ENCODE results near the gene IRAK1.

Gene IRAK1

GRCh38 chrX:153971124-153971449 lies 48.6 kb downstream of the IRAK1 start:
- DNase-seq (ENCODE audit: low read depth) = peak; percentile 89

- DNase-seq (ENCODE audit: low read depth) = peak; percentile 91
These were observed 49.2 kb downstream of the IRAK1 start for GRCh38 chrX:153970357-153971123.

- peak; percentile 49 for DNase-seq (ENCODE audit: low read depth)
These were observed 49.8 kb downstream of the IRAK1 start for GRCh38 chrX:153969904-153970356.

DNA sequence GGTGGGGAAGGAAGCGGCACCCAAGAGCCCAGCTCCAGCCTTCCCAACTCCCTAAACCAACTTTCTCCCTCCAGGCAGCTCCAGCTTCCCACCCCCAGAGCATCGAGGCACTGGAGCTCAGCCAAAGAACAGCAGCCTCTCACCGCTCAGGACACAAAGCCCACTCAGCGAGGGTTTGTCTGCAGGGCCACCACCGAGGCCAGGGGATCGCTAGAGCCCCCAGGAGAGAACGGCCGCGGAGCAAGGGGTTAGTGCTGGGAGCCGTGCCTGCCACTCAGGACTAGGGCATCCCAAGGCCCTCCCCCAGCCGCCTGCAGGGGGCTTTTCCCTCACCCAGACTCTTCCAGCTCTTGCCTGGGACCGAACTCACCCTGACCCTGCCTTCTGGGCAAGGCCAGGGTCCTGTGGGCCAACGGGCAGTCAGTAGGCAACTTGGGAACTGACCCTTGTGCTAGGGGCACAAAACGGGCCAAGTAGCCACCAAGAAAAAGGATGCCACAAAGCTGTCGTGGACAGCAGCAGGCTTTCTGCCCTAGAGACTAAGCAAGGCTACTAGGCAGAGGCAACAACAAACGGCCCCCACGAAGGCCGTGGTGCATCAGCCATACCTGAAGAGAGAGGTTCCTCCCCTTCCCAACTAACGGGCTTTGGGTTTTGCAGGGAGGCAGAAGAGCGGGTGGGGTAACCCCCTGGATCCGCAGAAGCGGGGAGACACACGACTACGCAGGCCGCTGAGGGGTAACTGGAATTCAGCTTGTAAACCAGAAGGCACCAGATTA lies 50.4 kb downstream of the IRAK1 start:
- no peak for DNase-seq (ENCODE audit: low read depth)

- DNase-seq (ENCODE audit: low read depth) = no peak
These were observed 51.0 kb downstream of the IRAK1 start for GRCh38 chrX:153968754-153969124.

DNA sequence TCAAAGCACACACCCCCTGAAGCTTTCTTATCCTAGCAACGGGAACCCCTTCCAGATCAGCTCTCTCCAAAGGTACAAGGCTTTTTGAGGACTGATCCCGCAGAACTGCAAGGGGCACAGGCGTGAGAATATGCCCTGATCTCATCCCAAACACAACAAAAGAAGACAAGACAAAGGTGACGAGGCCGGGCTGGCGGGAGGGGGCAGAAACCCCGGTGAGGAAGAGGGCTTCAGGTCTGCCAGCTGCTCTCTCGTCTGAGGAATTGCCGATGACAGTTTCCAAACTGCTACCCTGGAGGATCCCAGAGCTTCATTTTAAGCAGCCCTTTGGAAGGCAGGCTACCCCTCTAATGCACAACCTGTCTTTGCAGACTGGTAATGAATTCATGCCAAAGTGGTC lies 51.4 kb downstream of the IRAK1 start:
- no peak for DNase-seq (ENCODE audit: low read depth)

DNA sequence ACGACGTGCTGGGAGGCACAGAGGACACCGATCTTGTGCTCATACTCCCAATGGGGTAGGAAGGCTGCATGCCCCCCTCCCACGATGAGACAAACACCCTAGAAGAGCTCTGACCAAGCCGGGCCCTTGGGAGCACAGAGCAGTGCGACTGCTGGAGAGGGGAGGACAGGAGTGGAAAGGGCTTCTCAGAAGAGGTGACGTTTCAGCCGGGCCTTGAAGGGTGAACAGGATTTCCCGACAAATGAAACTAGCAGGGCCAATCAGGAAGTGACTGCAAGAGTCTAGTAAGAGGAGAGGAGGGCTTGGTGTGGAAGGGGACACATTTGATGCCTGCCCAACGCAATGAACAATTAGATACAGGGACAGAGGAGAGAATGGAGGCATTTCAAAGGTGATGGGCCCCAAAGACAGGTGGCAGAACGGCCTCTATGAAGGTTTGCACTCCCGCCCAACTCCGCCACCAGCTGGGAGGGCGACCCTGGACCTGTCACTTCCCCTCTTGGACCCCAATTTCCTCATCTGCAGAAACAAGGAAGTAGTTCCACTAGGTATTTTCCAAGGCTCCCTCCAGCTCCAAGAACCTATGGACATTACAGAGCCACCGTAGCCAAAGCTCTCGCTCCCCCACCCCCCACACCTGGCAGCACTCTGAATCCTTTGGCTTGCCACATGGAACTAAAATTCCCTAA lies 52.0 kb downstream of the IRAK1 start:
- DNase-seq (ENCODE audit: low read depth) = no peak

- DNase-seq (ENCODE audit: low read depth) = no peak
These were observed 52.7 kb downstream of the IRAK1 start for GRCh38 chrX:153966841-153967535.

DNA sequence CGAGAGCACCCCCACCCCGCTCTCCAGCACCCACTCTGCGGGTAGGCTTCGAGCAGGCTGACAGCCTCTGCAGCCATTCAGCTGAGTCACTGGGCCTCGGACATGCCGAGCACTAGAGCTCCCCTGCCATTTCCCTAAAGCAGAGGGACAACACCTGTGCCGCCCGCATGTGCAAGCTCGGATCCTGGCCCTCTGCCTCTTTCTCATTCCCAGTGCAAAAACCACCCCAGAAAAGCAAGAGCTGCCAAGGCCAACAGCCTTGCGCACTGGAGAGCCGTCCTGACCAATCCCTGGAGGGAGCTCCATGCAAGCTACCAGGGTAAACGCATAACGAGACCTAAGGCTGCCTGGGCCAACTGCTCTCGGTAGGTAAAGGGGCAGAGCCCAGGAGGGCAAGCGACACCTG lies 53.4 kb downstream of the IRAK1 start:
- no peak for DNase-seq (ENCODE audit: low read depth)

DNA sequence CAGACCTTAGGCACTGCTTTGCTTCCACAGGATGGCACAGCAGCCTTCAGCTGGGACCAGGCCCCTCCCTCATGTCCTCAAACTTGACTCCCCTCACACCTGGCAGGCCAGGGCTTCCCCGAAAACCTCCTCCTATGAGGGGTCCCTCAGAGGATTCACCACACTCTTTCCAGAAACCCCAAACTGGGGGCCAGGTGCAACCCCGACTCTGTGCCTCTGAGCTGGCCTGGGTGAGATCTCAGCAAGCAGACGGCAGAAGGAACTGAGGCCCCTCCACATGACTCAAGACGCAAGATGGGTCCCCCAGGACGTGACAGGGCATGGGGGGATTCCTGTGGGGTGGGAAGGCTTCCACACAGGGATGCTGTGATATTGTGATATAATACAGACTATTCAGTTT lies 54.3 kb downstream of the IRAK1 start:
- DNase-seq (ENCODE audit: low read depth) = no peak

GRCh38 chrX:153964105-153964504 lies 55.6 kb downstream of the IRAK1 start:
- DNase-seq (ENCODE audit: low read depth) = no peak

DNA sequence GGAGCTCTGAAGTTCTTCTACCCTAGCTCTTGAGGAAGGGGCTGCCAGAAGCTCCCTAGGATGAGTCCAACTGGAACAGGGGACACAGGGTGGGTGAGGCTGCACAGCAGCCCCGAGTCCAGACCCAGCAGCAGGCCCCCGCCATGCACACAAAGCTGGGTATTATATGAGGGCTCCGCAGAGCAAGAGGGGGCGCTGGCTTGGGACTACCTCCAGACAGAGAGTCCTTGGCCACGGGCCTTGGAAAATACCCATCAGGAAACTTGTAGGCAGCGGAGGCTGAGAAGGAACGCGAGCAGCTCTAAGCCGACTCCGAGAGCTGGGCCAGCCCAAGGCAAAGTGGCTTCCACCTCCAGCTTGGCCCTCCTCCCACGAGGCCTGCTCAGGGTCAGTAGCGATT lies 56.2 kb downstream of the IRAK1 start:
- DNase-seq (ENCODE audit: low read depth) = no peak

DNA sequence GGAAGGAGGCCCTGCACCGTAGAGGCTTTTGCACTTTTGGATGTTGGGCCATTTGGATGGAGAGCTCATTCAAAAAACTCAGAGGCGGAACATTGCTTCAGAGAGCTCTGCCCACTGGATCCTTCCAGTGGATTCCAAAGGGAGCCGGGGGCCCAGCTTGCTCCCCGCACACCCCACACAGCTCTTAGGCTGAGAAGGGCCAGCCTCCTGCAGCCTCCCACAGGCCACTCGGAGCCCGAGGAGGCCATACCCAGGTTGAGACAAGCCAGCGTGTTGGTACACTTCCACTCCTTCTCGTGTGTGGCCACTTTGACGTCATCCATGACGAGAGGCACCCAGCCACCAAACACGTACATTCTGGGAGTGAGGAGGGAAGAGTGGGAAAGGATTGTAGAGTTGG lies 58.4 kb downstream of the IRAK1 start:
- no peak for DNase-seq (ENCODE audit: low read depth)

- DNase-seq (ENCODE audit: low read depth) = no peak
These were observed 58.9 kb downstream of the IRAK1 start for GRCh38 chrX:153960786-153961185.
